HG03159 (cell line): ENCODE data around the gene MTHFS.
"Not testable (repeated sequence)": the region's sequence is repeated elsewhere in the genome, so short reads cannot be mapped to it uniquely, and the experiment has no call there.

Source experiments
- ATAC-seq: cut with Tn5 transposase; IDR thresholded peaks from one replicate; pipeline ENCODE4 v1.9.1; 2021; ENCODE audit warnings: mild to moderate bottlenecking, moderate library complexity; ENCODE audit not compliant: unreplicated experiment

MTHFS gene

DNA sequence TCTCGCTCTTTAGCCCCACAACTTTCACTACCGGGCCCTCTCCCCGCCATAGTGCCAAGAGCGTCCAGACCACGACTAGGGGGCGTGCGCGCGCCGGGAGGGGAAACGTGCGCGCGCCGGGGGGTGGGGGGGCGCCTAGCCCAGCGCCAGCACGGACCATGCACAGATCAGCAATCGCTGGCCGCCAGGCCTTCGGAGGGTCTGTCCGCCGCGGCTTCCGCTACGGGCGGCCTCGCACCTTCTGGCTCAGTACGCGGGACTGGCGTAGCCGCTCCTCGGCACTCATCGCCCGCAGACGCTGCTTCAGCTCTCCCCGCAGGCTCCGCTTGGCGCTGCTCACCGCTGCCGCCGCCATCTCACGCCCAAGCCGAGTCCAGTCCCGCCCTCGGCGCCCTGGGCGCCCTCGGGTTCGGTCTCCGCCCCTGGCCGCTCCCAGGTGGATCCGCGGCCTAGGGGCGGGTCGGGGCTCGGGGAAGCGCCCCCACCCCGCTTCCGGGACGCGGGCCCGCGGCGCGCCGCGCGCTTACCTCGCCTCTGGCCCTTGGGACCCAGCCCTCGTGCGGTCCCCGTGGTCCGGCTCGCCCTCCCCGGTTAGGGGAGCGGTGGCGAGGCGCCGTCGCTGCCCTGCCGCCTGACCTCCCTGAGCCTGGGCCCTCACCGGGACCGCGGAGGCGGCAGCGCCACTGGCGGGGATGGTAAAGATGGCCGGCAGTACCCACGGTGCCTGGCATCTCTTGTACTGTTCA, at the start of gene MTHFS:
Gene MTHFS, minus strand, starts transcription at position 381 of the 746 bp plus-strand sequence. Its CDS starts 26 bp downstream, at position 355.
- ATAC-seq = peak; percentile 67

DNA sequence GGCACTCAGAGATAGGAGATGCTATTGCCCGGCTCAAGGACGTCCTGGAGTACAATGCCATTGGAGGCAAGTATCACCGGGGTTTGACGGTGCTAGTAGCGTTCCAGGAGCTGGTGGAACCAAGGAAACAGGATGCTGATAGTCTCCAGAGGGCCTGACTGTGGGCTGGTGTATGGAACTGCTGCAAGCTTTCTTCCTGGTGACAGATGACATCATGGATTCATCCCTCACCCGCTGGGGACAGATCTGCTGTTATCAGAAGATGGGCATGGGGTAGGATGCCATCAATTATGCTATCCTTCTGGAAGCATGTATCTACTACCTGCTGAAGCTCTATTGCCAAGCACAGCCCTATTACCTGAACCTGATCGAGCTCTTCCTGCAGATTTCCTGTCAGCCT, 47.8 kb upstream of the MTHFS start:
- no peak for ATAC-seq

DNA sequence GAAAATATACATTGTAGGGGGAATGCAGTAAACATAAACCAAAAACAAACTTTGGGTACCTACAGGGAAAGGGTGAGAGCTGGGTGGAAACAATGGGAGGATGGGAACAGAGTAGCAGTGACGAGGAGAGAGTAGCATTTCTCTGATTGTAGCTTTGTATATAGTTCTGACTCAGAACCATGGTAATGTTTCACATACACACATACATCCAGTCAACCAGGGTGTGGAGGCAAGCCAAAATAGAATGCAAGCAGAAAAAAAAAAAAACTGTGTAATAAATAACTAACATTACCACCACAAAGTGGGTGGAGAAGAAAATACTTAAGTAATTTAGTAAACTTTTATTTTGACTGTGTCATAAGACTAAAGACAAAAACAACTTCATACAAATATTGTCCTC, 47.0 kb upstream of the MTHFS start:
- ATAC-seq = peak; percentile 84

DNA sequence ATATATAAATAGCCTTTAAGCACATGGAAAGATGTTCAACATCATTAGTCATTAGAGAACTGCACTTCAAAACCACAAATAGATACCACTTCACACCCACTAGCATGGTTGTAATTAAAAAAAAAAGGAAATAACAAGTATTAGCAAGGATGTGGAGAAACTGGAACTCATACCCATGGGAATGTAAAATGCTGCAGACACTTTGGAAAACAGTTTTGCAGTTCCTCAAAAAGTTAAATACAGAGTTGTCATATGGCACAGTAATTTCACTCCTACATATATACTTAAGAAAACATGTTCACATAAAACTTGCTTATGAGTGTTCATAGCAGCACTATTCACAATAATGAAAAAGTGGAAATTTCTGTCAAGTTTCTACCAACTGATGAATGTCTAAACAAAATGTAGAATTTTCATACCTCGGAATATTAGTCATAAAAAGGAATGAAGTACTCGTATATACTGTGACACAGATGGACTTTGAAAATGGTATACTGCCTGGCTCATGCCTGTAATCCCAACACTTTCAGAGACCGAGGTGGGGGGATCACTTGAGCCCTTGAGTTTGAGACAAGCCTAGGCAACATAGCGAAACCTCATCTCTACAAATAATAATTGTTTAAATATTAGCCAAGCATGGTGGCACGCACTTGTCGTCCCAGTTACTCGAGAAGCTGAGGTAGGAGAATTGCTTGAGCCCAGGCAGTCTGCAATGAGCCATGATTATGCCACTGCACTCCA, 46.1 kb upstream of the MTHFS start:
- no peak for ATAC-seq

DNA sequence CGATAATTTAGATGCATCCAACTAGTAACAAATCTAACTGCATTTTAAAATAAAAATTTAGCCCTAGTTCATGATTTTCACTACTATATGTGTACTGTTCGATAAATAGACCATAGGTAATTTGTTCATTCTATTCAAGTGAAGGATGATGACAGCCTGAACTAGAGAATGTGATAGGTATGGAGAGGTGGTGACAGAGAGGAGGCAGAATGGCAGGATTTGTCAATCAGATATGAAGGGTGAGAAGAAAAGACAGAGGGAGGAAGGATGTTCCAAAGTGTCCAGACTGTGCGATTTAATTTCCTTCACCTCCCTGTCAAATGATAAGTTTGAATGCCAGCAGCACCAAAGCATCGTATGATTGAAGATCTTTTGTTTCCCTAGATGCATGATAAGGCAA, 42.6 kb upstream of the MTHFS start:
- no peak for ATAC-seq

DNA sequence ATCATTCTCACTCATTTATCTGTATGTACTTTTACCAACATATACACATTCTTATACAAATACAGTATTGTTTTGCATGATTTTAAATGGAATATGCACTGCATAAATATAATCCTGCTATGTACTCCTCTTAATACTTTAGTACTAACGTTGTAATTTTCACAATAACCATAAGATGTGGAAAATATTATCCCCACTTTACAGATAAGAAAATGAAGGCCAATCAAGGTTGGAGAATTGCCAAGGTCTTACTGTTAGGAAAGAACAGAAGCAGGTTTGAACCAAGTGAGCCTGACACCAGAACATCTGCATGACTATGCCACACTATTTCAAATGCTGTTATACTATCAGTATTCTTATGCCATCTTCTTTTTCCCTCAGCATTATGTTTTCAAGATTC, 41.3 kb upstream of the MTHFS start:
- ATAC-seq = no peak

DNA sequence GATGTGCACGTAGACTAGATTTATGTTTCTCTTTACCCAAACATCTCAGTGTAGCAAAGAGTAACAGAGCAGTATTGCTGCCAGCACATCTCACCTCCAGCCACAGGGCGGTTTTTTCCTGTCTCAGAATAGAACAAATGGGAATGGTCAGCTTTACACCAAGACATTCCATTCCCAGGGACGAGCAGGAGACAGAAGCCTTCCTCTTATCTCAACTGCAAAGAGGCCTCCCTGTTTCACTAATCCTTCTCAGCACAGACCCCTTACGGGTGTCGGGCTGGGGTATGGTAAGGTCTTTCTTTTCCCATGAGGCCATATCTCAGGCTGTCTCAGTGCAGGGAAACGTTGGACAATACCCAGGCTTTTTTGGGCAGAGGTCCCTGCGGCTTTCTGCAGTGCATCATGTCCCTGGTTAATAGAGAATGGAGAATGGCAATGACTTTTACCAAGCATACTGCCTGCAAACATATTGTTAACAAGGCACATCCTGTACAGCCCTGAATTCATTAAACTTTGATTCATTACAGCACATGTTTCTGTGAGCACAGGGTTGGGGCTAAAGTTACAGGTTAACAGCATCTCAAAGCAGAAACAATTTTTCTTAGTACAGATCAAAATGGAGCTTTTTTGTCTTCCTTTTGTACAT, 38.9 kb upstream of the MTHFS start:
- not testable (repeated sequence) for ATAC-seq

DNA sequence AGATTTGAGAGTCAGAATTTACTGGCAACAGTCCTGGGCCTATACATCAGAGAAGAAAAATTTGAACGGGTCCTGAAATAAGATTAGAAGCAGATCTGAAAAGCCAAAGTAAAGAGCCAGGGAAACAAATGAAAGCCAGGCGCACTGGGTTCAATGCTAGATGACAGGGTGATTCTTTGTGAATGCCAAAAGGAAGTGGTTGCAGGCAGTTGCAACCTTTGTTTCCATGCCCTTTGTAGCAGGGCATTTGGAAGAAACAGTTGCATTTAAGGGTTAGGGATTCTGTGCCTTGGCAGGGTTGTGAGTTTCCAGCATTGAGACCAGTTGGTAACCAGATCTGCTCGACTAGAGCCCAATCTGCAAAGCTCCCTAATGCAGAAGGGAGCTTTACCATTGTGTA, 36.4 kb upstream of the MTHFS start:
- no peak for ATAC-seq

DNA sequence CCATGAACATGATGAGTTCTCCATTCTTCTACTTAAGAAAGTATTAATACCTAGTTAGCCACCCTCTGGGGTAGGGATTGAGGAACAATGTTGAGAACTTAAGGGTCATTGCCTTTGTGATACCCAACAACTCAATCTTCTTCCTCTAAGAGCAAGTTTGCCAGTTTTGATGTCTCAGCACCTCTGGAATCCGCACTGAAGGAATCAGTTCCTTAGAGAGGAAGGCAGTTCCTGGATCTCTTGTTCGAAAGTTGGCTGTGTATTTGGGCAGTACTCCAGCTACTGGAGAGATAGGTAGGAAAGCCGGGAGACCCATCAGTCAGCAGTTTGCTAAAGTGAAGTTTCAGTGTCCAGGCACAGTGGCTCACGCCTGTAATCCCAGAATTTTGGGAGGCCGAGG, 35.6 kb upstream of the MTHFS start:
- no peak for ATAC-seq

DNA sequence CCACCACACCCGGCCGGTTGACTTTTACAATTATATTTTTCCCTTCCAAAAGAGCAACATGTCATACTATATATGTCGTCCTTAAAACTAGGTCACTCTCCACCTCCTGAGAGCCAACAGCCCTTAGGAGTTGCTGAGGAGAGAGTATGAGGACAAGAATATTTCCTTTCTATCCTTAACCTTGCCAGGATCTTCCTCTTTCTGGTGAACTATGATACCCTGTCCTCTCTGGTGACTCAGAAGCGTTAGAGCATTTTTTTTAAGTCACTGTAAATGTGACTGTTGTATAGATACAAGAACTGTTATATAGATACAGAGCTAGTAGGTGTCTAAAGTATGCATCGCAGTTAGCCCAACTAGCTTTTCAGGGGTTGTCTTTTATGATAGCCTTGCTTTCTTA, 33.7 kb upstream of the MTHFS start:
- ATAC-seq = no peak

DNA sequence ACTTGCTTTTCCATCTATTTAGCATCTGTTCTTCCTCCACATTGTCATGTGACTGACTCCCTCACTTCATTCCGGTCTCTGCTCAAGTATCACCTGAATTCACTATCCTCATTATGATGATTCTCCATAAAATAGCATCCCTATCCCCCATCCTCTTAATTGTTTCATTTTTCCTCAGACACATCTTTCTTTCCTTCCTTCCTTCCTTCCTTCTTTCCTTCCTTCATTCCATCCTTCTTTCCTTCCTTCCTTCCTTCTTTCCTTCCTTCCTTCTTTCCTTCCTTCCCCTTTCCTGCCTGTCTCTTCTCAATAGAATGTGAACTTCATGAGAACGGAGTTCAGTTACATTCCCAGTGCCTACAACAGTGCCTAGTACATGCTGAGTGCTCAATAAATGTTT, 32.6 kb upstream of the MTHFS start:
- ATAC-seq = no peak

DNA sequence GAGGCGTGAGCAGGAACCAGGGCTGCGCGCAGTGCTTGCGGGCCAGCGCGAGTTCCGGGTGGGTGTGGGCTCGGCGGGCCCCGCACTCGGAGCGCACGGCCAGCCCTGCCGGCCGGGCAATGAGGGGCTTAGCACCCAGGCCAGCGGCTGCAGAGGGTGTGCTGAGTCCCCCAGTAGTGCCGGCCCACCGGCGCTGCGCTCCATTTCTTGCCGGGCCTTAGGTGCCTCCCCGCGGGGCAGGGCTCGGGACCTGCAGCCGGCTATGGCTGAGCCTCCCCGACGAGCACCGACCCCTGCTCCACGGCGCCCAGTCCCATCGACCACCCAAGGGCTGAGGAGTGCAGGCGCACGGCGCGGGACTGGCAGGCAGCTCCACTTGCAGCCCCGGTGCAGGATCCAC, 29.3 kb upstream of the MTHFS start:
- ATAC-seq = not testable (repeated sequence)

DNA sequence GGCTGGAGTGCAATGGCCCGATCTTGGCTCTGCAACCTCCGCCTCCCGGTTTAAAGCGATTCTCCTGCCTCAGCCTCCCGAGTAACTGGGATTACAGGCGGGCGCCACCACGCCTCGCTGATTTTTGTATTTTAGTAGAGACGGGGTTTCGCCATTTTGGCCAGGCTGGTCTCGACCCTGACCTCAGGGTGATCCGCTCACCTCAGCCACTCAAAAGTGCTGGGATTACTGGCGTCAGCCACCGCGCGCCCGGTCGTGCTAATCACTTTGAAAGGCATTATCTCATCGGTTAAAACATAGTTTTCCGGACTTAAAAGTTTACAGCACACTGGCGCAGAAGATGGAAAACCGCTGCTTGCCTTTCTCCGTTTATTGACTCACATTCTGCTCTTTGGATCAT, 27.6 kb upstream of the MTHFS start:
- ATAC-seq = no peak

DNA sequence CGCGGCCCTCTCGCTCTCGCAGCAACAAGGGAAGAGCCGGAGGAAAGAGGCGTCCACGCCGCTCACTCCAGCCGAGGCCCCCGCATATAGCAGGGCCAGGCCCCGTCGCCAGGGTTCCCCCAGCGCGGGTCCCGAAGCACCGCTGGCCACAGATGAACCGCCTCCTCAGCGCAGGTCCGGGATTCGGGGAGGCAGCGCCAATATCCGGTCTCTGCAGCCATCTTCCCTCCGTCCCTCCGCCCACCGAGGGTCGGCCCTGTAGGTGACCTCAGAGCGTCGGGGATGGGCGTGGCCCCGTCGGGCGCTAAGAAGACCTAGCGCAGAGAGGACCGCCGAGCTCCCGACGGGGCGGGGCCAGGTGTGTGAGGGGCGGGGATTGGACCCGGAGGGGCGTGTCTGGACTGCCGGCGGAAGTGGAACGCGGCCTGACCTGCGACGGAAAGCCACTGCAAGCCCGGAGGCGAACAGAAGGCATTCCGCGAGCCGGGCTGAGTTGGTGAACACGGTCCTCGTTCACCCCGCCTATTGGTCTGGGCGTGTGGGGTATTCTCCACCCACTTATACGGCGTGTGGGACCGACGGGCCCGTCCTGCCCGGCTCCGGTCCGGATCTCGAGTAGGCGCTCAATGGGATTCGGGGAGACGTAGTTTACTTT, 26.8 kb upstream of the MTHFS start:
- ATAC-seq = peak; percentile 96

DNA sequence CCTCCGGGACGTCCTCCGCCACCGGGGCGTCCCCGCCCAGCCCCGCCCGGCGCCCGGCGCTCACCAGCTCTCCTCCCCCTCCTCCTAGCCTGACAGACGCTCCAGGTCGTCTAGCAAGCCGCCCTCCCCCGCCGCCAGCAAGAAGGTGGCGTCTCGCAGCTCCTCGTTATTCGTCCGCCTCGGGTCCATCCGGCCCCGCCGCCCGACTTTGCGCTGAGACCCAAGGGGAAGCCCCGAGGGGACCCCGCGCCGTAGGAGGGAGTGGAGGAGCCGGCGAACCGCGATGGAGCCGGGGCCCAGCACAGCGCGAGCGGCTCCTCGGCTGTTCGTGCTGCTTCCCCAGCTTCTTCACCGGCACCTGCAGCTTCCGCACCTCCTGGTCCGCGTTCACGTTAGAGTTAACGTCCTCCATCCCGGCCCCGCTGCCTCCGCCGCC, 26.3 kb upstream of the MTHFS start:
- ATAC-seq = peak; percentile 37

DNA sequence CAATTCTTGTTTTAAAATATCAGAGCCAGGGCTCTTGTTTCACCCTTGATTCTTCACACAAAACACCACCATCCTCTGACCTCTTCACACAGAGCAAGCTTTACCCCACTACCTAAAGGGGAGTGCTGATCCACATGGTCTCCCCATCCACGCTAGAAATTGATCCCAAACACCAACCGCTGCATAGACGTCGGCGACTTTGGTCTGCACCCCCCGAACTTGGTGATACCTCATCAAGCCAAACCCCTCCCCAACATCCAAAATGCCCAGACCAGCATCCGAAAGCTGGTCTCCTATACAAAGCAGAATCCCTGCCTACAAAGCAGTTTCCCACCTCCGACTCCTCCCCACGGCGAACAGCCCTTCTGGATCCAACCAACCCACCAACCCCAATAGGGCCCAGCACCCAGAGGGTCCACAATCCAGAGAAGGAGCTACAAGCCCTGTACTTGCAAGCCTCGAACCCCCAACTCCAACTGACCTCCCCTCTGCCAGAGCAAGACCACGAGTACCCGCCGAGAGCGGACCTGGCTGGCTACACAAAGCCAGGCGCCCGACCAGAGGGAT, 25.8 kb upstream of the MTHFS start:
- no peak for ATAC-seq

DNA sequence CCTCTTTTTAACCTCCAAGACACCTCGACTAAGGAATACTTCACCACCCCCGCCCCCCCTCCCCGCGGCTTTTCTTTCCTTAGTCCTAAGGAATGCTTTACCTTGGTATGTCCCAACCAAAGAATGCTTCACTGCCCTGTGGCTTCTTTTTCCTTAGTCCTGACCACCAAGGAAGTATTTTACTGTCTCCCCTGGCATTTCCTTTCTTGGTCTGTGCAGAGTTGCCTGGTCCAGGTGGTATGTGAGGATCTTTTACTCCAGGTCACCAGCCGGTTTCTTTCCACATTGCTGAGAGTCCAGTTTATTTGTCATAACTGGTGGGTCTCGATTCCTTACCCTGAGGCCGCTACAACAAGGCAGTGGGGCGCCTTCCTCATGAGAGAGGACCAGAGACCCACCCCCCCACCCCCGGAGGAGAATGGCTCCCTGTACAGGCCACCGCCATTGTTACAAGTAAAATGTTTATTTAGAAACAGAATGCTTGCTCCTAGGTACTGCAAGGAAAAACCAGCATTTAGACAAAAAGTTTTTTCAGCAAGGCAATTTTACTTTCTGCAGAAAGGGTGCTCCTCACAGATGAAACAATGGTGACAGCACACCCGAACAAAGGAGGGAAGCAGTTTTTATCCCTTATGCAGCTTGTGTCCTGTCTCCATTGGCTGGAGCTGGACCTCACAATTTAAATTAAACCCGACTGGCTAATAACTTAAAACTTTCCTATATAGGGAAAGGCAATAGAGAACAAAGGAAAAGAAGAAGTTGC, 23.1 kb upstream of the MTHFS start:
- no peak for ATAC-seq

DNA sequence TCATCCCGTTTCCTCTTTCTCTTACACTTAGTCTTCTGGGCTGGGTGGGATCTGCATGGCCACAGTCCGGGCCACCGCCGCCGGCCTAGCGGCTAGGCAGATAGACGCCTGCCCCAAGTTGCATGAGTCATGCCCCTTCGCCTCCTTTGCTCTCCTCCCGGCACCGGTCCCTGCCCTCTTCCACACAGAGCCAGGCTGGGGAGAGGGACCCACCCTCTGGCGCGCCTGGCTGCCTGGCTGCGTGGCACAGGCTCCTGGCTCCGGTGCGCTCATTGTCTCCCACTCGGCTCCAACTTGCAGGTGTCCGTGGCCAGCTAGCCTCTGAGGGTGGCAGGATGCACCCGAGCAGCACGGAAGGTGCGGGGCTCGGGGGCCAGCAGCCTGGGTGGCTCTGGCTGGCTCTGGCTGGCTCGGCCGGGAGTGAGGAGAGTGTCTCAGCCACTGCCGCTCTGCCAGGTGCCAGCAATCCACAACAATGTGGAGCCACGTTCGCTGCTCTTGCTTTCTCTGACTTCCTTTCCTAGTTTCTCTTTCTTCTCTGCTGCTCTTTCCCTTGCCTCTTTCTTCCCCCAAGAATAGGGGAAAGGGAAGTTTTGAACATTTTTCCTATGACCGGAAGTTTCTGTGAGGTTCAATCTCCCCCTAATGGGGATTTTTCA, 22.4 kb upstream of the MTHFS start:
- no peak for ATAC-seq

DNA sequence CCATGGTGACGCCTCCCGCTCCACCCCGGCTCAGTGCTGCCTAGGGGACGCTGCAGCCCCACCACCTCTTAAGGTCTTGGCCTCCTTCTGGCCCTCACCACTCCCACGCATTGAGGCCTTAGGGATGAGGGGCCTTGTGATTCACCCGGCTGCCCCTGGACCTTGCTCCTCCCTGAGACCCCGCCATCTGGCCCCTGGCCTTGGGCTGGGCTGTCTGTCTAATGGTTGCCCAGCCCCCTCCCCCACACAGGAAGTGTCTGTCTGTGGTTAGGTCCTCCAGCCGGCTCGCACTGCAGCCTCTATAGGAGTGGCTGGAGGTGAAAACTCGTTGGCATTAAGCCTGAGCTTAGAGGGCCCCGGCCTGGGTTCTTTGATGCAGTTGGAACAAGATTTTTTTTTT, 21.5 kb upstream of the MTHFS start:
- no peak for ATAC-seq
